Sigmoid colon (tissue), 7 donors: ENCODE data around the gene IL1A. TPM values are rescaled to one million over a fixed set of nuclear protein-coding genes. Genes with fewer than 3 reads are reported as not detected.

Source experiments
- DNase-seq: peaks from one replicate; pipeline ENCODE4 v3.0.0-alpha.2; 2019
- H3K27ac ChIP-seq, 4 donors: fragments of 200-600 bp; sonication (generic); one replicate each; pipeline ENCODE4 v1.5.1; 2016 to 2019; ENCODE audit warnings: mild to moderate bottlenecking in 1 of 4
- H3K27me3 ChIP-seq, 3 donors: fragments of 200-600 bp; sonication (generic); one replicate each; pipeline ENCODE4 v1.5.1; 2019; ENCODE audit warnings: mild to moderate bottlenecking in 1 of 3
- H3K36me3 ChIP-seq, 4 donors: fragments of 200-600 bp; sonication (generic); one replicate each; pipeline ENCODE4 v1.5.1; 2016 to 2019
- H3K4me1 ChIP-seq, 4 donors: fragments of 200-600 bp; sonication (generic); one replicate each; pipeline ENCODE4 v1.5.1; 2017 to 2019
- H3K4me3 ChIP-seq, 4 donors: fragments of 200-600 bp; sonication (generic); one replicate each; pipeline ENCODE4 v1.5.1; 2017 to 2019; ENCODE audit warnings: mild to moderate bottlenecking in 2 of 4, moderate library complexity in 1 of 4
- H3K9me3 ChIP-seq, 4 donors: fragments of 200-600 bp in 3 of 4; sonication (generic) in 3 of 4; one replicate each; pipeline versions ENCODE4 v1.5.1 to v1.6.1; 2013 to 2019
- CTCF ChIP-seq, 4 experiments: fragments of 450-650 bp in 3 of 4; fragments of 200-600 bp in 1 of 4; IDR thresholded peaks; one replicate each; pipeline ENCODE4 v1.5.1; 2016 to 2019; ENCODE audit warnings: antibody characterized with exemption in 4 of 4, mild to moderate bottlenecking in 3 of 4, moderate library complexity in 2 of 4
- EP300 ChIP-seq, 4 donors: sonication (generic); formaldehyde crosslinking; IDR thresholded peaks; one replicate each; pipeline ENCODE4 v1.6.1; 2017; ENCODE audit warnings: antibody characterized with exemption in 4 of 4
- POLR2A ChIP-seq, 2 donors: fragments of 450-650 bp; IDR thresholded peaks; one replicate each; pipeline ENCODE4 v1.6.1; 2016; ENCODE audit warnings: antibody characterized with exemption in 2 of 2, mild to moderate bottlenecking in 2 of 2, moderate library complexity in 2 of 2
- POLR2AphosphoS5 ChIP-seq, 4 donors: sonication (generic); formaldehyde crosslinking; IDR thresholded peaks; one replicate each; pipeline ENCODE4 v1.6.1; 2017; ENCODE audit warnings: antibody characterized with exemption in 4 of 4
- WGBS, 2 donors: extraction: QIAGEN DNeasy Blood & Tissue Kit; methylation state at CpG; one replicate each; pipeline ENCODE4 v1.1.7; 2013; 5-methylcytosine and 5-hydroxymethylcytosine counted together
- intact Hi-C: fragments of 100-400 bp; cut with DNase I; formaldehyde crosslinking; loops from one replicate; pipeline ENCODE4 v1.15.1; 2023
- polyA plus RNA-seq, 3 donors: library from polyadenylated mRNA; stranded (reverse); fragments of 200-250 nt; gene quantifications; one replicate each; pipeline ENCODE4 v1.2.3, GENCODE V29; 2013
- total RNA-seq, 4 donors: library from RNA; depleted of rRNA; stranded (reverse); fragments of >200 nt; gene quantifications; one replicate each; pipeline ENCODE4 v1.1.0, GENCODE V29; 2016
- donor health status: healthy with polysubstance abuse.
- donor health status: Bipolar disorder and iron deficiency.
- donor health status: healthy.

The IL1A gene
- total and polyA plus RNA-seq, 7 donors: 0.46 to 0.73 TPM; not detected in 5

- TF ChIP-seq POLR2A (IDR thresholded peaks at IDR 0.05) (no peak), POLR2AphosphoS5 (IDR thresholded peaks at IDR 0.05) (no peak), CTCF (IDR thresholded peaks at IDR 0.05) (no peak), EP300 (IDR thresholded peaks at IDR 0.05) (no peak)
- H3K4me1 ChIP-seq: no peaks in the 10 kb centered on the region
- DNase-seq: no peak
- H3K36me3 ChIP-seq: no peaks in the 10 kb centered on the region
- H3K27ac ChIP-seq: no peak overlapping the region
- no peaks in the 10 kb centered on the region for H3K27me3 ChIP-seq
- intact Hi-C loops: no loop called here
- no peak overlapping the region for H3K4me3 ChIP-seq
- peaks cover 0 to 3% (median 0%) of the 10 kb centered on the region in 4 donors for H3K9me3 ChIP-seq
- 89 to 93% methylated on average over 11 of the region's 11 CpGs for WGBS, 2 donors
Observed at GRCh38 chr2:112805542-112805941, 21.2 kb upstream of the IL1A start.

DNA sequence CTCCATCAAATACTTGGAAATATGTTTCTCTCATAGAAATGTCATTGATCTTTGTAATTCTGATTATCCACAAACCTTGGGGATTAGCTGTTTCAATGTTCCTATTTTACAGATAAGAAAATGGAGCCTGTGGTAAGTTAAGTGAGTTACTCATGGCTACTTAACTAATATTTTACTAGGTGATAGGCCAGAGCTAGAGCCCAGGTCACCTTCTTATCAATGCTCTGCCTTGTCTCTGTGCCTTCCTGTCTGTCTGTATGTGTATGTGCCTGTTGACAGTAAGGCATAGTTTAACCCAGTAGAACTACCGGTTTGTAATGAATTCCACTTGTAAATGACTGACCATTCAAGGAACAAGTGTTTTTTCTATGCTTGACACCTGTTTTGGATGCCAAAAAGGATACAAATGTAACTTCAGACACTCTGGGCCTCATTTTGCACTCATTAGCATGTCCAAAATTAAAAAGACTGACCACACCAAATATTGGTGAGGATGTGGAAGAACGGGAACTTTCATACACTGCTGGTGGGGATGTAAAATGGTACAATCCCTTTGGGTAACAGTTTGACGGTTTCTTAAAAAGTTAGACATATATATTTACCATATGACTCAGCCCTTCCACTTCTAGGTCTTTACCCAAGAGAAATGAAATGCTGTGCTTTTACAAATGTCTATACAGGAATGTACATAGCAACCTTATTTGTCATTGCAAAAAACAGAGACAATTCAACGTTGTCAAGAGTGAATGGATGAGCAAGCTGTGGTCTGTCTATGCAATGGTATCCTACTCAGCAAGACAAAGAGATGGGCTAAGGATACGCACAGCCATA is 19.6 kb upstream of the IL1A start:
- H3K36me3 ChIP-seq: no peaks in the 10 kb centered on the region

DNA sequence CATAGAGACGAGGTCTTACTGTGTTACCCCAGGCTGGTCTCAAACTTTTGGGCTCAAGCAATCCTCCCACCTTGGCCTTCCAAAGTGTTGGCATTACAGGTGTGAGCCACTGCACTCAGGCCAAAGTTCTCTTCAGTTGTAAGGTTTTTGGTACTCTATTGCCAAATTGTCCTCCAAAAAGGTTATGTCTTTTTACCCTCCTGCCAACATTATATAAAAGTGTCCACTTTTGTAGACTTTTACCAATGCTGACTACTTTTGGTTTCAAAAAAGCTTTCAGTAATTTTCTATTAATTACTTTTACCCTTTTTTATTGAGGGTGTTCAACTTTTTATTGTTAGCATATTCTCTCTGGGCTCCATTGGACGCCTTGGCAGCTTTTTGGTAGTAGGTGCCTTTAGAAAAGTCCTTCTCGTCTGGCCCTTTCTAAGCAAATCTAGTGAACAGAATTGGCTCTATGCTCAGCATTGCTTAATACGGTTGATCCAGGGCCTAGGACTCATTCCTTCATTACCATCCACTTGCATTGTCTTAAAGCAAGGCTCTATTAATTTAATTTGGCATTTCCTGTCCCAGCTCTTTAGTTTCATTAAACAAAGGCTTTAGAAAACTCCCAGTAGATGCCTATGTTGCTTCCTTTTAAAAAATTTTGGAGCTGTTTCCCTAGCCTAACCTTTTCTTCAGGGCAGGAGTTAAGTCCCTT is 16.7 kb upstream of the IL1A start:
- no peak for TF ChIP-seq POLR2AphosphoS5 (IDR thresholded peaks at IDR 0.05)
- TF ChIP-seq EP300 (IDR thresholded peaks at IDR 0.05): no peak
- TF ChIP-seq CTCF (IDR thresholded peaks at IDR 0.05): no peak
- no peak for TF ChIP-seq POLR2A (IDR thresholded peaks at IDR 0.05)
- no peak for DNase-seq
- Histone ChIP-seq H3K9me3 (peaks cover 0 to 2% (median 0%) of the 10 kb centered on the region in 4 donors), H3K27ac (no peak overlapping the region), H3K27me3 (no peaks in the 10 kb centered on the region), H3K4me1 (no peaks in the 10 kb centered on the region), H3K4me3 (no peak overlapping the region), H3K36me3 (no peaks in the 10 kb centered on the region)
- WGBS, 2 donors: 92% methylated on average over 4 of the region's 4 CpGs
- intact Hi-C loops: no loop called here

More for the DNA sequence above, 19.6 kb upstream of the IL1A start:
- DNase-seq: no peak
- intact Hi-C loops: no loop called here
- Histone ChIP-seq H3K27ac (no peak overlapping the region), H3K4me3 (no peak overlapping the region), H3K9me3 (peaks cover 0 to 3% (median under 1%) of the 10 kb centered on the region in 4 donors), H3K4me1 (no peaks in the 10 kb centered on the region), H3K27me3 (no peaks in the 10 kb centered on the region)
- 67 to 75% methylated on average over 5 of the region's 5 CpGs for WGBS, 2 donors
- TF ChIP-seq EP300 (IDR thresholded peaks at IDR 0.05): no peak
- TF ChIP-seq POLR2AphosphoS5 (IDR thresholded peaks at IDR 0.05): no peak
- TF ChIP-seq CTCF (IDR thresholded peaks at IDR 0.05): no peak
- TF ChIP-seq POLR2A (IDR thresholded peaks at IDR 0.05): no peak

GRCh38 chr2:112798979-112799975 is 15.0 kb upstream of the IL1A start:
- Histone ChIP-seq H3K9me3 (peaks cover 0 to 2% (median 0%) of the 10 kb centered on the region in 4 donors), H3K4me3 (no peak overlapping the region), H3K27me3 (no peaks in the 10 kb centered on the region), H3K27ac (no peak overlapping the region), H3K4me1 (no peaks in the 10 kb centered on the region), H3K36me3 (no peaks in the 10 kb centered on the region)
- intact Hi-C loops: no loop called here
- WGBS, 2 donors: 70 to 81% methylated on average over 8 of the region's 8 CpGs
- no peak for DNase-seq
- no peak for TF ChIP-seq POLR2A (IDR thresholded peaks at IDR 0.05)
- TF ChIP-seq POLR2AphosphoS5 (IDR thresholded peaks at IDR 0.05): no peak
- no peak for TF ChIP-seq EP300 (IDR thresholded peaks at IDR 0.05)
- no peak for TF ChIP-seq CTCF (IDR thresholded peaks at IDR 0.05)
